Gastroesophageal sphincter (tissue), 3 donors: Measurements from ENCODE around the gene FAM228B.
"Not testable (repeated sequence)": the region's sequence is repeated elsewhere in the genome, so short reads cannot be mapped to it uniquely, and the experiment has no call there.

ENCODE experiments used
- EP300 ChIP-seq: sonication (generic); formaldehyde crosslinking; IDR thresholded peaks from one replicate; pipeline ENCODE4 v1.6.1; 2017; ENCODE audit warnings: antibody characterized with exemption, mild to moderate bottlenecking
- POLR2A ChIP-seq, 2 donors: fragments of 450-650 bp; IDR thresholded peaks; one replicate each; pipeline ENCODE4 v1.6.1; 2017; ENCODE audit warnings: antibody characterized with exemption in 2 of 2, mild to moderate bottlenecking in 2 of 2, moderate library complexity in 1 of 2
- TF ChIP-seq, protein P1 (sequence below), 4 experiments: fragments of 200-600 bp in 2 of 4; fragments of 450-650 bp in 2 of 4; sonication (generic) in 1 of 4; IDR thresholded peaks; one replicate each; pipeline ENCODE4 v1.5.1; 2017 to 2019; ENCODE audit warnings: antibody characterized with exemption in 4 of 4, mild to moderate bottlenecking in 2 of 4, moderate library complexity in 2 of 4

DNA sequence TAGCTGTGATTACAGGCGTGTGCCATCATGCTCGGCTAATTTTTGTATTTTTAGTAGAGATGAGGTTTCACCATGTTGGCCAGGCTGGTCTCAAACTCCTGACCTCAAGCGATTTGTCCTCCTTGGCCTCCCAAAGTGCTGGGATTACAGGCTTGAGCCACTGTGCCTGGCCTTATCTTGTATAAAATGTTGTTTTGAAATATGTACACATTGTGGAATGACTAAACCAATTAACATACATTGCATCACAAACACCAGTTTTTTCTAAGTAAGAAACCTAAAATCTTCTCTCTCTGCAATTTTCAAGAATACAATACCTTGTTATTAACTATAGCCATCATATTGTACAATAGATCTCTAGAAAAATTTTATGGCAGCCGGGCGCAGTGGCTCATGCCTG, 17.0 kb downstream of the FAM228B start:
- TF ChIP-seq, protein P1, sequence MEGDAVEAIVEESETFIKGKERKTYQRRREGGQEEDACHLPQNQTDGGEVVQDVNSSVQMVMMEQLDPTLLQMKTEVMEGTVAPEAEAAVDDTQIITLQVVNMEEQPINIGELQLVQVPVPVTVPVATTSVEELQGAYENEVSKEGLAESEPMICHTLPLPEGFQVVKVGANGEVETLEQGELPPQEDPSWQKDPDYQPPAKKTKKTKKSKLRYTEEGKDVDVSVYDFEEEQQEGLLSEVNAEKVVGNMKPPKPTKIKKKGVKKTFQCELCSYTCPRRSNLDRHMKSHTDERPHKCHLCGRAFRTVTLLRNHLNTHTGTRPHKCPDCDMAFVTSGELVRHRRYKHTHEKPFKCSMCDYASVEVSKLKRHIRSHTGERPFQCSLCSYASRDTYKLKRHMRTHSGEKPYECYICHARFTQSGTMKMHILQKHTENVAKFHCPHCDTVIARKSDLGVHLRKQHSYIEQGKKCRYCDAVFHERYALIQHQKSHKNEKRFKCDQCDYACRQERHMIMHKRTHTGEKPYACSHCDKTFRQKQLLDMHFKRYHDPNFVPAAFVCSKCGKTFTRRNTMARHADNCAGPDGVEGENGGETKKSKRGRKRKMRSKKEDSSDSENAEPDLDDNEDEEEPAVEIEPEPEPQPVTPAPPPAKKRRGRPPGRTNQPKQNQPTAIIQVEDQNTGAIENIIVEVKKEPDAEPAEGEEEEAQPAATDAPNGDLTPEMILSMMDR (IDR thresholded peaks at IDR 0.05), result not testable (repeated sequence)
- not testable (repeated sequence) for TF ChIP-seq POLR2A (IDR thresholded peaks at IDR 0.05); EP300
